ENCODE results near the gene GPATCH4.

DNA sequence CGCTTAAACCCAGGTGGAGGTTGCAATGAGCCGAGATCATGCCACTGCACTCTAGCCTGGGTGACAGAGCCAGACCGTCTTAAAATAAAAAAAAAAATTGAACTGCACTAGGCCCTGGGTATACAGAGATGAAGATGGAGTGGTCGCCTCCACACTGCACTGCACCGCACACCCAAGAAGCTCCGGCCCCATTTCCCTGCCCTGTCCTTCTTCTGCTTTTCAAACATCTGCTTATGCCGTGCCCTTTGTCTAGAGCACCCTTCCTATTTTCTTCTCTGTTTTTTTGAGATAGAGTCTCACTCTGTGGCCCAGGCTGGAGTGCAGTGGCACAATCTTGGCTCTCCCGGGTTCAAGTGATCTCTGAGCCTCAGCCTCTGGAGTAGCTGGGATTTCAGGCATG lies 46.3 kb downstream of the GPATCH4 start:
- no peak for TF ChIP-seq POLR2A (IDR thresholded peaks at IDR 0.05)
- TF ChIP-seq, protein P1, sequence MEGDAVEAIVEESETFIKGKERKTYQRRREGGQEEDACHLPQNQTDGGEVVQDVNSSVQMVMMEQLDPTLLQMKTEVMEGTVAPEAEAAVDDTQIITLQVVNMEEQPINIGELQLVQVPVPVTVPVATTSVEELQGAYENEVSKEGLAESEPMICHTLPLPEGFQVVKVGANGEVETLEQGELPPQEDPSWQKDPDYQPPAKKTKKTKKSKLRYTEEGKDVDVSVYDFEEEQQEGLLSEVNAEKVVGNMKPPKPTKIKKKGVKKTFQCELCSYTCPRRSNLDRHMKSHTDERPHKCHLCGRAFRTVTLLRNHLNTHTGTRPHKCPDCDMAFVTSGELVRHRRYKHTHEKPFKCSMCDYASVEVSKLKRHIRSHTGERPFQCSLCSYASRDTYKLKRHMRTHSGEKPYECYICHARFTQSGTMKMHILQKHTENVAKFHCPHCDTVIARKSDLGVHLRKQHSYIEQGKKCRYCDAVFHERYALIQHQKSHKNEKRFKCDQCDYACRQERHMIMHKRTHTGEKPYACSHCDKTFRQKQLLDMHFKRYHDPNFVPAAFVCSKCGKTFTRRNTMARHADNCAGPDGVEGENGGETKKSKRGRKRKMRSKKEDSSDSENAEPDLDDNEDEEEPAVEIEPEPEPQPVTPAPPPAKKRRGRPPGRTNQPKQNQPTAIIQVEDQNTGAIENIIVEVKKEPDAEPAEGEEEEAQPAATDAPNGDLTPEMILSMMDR (IDR thresholded peaks at IDR 0.05), result no peak
